Gastroesophageal sphincter (tissue), 3 donors: Measurements from ENCODE around the gene ELOVL6.

Experiments
- CTCF ChIP-seq, 4 experiments: fragments of 200-600 bp in 2 of 4; fragments of 450-650 bp in 2 of 4; sonication (generic) in 1 of 4; IDR thresholded peaks; one replicate each; pipeline ENCODE4 v1.5.1; 2017 to 2019; ENCODE audit warnings: antibody characterized with exemption in 4 of 4, mild to moderate bottlenecking in 2 of 4, moderate library complexity in 2 of 4
- EP300 ChIP-seq: sonication (generic); formaldehyde crosslinking; IDR thresholded peaks from one replicate; pipeline ENCODE4 v1.6.1; 2017; ENCODE audit warnings: antibody characterized with exemption, mild to moderate bottlenecking

GRCh38 chr4:110119880-110120279, 78.5 kb downstream of the ELOVL6 start:
- TF ChIP-seq CTCF (IDR thresholded peaks at IDR 0.05) (no peak), EP300 (no peak)
